ENCODE data around the gene MMP27.

MMP27 gene

DNA sequence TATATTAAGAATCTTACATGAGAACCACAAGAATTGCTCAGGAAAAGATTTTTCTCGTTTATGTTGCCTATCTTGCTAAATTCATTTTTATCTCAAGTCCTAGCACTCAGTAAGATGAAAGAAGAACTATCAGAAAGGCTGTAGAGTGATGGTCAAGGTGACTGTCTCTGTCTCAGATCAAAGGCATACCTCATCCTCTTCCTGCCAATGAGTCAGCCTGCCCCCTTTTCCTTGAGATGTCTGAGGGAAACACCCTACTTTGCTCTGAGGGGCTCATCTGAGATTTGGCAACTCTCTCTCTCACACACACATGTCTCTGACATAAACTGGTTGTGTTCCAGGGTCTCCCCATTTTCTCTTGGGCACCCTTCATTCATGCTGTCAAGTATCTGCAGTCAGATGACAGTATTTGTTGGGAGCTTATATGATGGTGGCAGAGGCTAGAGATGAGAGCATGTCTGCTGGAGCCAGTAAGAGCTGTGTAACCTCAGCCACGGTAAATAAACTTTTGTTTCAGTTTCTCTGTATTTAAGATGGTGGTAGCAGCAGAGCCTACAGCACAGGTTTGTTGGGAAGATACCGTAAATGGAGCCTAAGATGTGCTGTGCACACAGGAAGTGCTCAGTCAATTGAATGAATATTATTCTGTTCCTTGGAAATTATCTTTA lies 1.6 kb downstream of the MMP27 start:
- DNase-seq (ENCODE audit: low read depth in 2 of 2) = no peak

DNA sequence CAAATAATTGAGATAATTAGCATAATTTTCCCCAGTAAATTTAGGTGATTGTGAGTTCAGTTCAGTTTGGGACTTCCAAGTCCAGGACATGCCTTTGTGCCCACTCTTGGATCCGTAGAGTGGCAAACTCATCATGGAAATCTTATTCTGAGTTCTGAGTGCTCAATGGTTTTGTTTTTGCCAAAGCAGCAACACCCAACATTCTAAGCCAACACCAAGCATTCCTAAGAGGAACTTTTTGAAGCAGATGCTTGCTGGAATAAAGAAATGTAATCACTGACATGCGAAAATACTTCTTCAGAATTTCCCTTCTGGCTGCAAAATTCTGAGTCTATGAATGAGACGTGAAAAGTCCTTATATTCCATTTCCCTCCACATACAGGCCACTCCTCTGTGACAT lies 10.4 kb downstream of the MMP27 start:
- no peak for DNase-seq (ENCODE audit: low read depth in 2 of 2)

DNA sequence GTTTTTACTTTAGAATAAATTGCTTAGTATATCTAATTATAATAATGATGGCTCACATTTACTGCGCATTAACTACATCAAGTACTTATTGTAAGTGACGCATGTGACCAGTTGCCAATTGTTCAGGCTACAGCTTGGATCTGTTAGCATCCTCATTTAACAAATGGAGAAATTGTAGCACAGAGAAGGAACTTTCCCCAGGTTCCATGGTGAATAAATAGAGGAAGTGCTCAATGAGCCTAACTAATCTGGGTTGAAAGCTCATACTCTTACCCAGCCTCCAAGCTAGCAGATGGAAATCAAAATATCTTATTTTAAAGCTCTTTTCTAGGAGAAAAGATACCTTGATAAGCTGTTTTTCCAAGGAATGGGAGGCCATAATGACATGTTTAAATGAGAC lies 19.8 kb downstream of the MMP27 start:
- DNase-seq (ENCODE audit: low read depth in 2 of 2) = no peak

DNA sequence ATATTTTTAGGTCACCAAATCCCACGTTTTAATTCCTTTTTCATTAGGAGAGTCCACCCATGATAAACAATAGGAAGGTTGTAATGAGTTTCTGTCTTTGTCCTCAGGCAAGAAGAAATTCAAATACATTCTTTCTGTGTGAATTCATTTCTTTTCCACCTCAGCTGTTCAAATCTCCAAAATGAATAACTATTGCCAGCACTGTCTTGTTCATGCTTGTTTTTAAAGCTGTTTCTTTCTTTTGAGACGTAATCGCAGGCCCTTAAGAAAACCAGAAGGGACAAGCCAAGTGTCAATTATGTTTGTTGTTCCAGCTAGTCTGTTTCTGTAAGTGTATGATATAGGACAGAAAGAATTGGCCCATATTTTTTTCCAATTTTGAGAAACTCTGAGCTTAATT lies 20.2 kb downstream of the MMP27 start:
- DNase-seq (ENCODE audit: low read depth in 2 of 2) = no peak

DNA sequence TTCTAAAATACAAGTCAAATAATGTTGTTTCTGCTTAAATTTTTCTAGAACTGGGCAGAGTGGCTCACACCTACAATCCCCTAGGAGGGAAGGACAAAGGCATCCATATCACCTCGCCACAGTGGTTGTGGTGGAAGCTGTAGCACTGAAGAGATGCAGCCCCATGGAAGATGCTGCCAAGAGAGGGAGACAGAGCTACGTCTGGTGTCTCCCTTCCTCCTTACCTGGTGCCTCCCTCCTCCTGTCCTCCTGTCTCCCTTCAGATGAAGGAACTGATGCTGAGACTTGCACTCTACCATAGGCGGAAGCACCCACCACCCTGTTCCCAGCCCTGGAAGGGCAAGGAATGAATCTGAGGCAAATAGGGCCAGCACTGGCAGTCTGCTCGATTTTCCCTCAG lies 22.3 kb downstream of the MMP27 start:
- DNase-seq (ENCODE audit: low read depth in 2 of 2) = no peak

DNA sequence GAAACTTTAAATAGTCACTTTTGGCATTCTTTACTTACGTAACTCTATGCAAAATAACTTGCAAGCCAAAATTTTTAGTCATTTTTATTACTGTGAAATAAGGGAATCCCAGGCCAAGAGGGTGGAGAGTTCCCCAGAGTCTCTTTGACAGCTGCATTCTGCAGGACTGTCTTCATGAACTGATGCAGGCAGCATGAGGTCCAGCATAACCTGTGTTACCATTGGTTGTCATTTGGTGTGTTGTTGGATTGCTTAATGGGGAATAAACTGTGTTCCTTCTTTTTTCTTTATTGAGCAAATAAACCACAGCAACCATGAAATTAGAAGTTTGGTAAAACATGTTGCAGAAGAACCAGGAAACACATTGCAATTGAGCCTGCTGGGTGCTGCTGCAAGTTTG lies 24.6 kb downstream of the MMP27 start:
- DNase-seq (ENCODE audit: low read depth in 2 of 2) = no peak

DNA sequence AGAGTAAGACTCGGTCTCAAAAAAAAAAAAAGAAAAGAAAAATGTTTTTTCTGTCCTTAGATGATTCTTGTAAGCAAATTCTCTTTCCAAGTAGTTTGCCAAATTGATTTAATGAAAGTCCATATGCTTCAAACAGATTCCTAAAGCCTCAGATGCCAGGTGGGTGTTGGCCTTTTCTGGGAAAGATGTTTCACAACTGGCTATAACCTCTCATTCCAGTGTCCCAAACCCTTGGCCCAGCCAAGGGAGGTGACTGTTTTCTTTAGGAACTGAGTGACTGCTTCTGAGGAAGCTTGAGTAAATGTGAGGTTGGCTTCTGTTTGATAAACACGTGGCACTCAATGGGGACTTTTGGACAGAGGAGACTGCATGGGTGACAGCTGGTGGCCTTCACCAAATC lies 27.5 kb downstream of the MMP27 start:
- DNase-seq (ENCODE audit: low read depth in 2 of 2) = no peak

DNA sequence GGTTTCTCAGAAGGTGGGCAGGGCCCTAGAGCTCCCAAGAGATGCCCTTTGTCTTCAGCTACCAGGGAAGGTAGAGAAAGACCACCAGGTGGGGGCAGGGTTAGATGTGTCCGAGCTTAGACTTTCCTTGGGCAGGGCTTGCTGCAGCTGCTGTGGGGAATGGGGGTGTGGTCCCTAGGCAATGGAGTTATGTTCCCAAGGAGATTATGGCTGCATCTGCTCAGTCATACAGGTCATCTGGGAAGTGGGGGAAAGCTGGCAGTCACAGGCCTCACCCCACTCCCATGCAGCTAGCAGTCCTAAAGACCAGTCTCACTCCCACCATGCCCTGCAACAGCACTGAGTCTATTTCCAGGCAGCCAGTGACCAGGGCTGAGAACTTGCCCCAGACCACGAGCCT lies 29.5 kb downstream of the MMP27 start:
- DNase-seq (ENCODE audit: low read depth in 2 of 2) = no peak

DNA sequence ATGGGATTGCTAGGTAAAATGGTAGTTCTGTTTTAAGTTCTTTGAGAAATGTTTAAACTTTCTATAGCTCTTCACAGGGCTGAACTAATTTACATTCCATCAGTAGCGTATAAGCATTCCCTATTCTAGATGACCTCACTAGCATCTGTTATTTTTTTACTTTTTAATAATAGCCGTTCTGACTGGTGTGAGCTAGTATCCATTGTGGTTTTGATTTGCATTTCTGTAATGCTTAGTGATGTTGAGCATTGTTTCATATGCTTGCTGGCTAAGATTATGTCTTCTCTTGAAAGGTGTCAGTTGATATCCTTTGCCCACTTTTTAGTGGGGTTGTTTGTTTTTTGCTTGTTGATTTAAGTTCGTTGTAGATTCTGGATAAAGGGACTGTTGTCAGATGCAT lies 35.9 kb downstream of the MMP27 start:
- no peak for DNase-seq (ENCODE audit: low read depth in 2 of 2)

DNA sequence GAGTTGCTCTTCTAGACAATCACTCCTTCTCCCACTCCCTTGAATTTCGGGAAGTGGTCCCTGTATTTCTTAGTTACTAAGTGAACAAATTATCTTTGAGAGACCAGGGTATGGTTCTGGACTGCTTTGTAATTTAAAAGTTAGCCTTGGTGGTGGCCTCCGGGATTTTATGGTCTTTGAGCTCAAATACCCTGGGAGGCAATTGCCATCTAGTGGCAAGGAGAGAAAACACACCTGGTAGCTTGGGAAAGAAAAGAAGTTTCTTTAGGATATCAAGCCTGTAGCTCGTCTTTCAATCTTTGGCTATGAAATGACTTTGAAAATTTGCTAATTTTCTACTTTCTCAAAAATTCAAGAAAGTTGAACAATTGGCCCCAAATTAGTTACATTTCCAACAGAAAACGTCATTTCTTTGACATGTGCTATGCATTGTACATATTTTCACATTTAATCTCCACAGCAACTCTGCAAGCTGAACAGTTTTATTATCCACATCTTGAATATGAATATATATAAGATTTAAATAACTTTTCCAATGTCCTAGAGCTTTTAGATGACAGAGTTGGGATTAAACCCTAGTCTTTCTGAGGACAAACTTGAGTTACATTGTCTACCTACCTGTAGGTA lies 39.1 kb downstream of the MMP27 start:
- no peak for DNase-seq (ENCODE audit: low read depth in 2 of 2)

DNA sequence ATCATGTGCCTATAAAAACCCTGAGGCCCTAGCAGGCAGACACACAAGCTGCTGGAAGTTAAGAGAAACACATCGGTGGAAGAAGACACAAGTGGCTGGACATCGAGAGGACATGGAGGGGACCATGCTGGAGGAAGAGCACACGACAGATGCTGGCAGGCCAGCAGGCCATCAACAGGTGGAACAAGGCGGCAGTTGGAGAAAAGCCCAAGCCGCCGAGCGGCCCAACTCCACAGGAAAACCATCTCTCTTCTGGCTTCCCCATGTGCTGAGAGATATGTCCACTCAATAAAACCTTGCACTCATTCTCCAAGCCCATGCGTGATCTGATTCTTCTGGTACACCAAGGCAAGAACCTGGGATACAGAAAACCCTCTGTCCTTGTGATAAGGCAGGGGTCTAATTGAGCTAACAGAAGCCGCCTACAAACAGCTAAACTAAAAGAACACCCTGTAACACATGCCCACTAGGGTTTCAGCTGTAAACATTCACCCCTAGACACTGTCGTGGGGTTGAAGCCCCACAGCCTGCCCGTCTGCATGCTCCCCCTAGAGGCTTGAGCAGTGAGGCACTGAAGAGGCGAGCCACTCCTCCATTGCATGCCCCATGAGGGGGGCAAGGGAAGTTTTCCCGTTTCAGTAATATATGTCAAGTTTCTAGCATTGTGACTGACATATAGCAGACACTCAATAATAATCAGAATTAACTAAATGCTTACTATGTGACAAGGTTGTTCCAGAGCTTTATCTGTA lies 41.4 kb downstream of the MMP27 start:
- no peak for DNase-seq (ENCODE audit: low read depth in 2 of 2)

DNA sequence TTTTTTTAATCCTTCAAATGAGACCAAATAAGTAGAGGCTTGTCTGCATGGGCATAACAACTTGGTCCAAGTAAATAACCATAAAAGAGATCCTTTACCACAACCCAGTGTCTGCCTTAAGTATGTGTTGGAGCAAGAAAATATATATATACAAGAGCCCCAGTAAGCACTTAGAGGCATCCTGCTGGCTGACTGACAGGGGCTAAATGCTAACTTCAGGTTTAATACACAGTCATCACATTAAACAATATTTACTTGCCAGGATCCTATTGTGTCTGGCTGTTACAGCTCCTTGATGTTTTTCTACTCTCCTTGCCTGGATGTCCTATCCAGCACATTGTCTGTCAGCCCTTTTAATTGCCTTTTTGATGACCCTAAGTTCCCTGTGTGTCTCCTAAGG lies 43.0 kb downstream of the MMP27 start:
- DNase-seq (ENCODE audit: low read depth in 2 of 2) = no peak

DNA sequence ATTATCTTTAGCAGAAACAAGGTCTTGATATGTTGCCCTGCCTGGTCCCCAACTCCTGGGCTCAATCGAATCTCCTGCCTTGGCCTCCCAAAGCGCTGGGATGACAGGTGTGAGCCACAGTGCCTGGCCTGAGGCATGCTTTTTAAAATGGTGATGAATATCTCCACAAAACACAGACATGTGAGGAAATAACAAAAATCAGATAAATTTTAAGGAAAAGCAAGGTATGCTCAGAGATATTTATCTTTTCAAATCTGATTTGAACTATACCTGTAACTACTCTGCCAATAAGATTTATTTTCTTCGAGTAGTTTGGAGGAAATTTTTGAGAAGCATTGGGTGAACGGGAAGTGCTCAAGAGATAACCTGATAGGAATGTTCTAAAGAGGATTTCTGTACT lies 44.5 kb downstream of the MMP27 start:
- DNase-seq (ENCODE audit: low read depth in 2 of 2) = no peak

DNA sequence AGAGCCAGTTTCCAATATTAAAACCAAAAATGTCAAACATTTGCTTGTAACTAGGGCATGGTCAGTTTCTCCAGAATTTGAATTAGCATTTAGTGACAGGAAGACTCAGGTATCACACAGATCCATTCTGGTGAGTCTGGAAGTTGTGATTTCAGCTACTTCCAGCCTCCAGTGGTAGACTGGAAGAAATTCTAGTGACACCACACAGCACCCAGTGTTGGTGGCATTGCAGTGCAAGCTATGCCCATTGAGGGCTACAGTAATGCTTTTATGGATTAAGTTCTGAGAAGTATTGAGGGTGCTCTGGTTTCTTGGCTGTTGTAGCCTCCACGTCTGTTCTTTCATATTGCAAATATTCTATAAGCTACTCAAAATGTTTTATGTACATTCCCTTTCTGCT lies 49.0 kb downstream of the MMP27 start:
- no peak for DNase-seq (ENCODE audit: low read depth in 2 of 2)

DNA sequence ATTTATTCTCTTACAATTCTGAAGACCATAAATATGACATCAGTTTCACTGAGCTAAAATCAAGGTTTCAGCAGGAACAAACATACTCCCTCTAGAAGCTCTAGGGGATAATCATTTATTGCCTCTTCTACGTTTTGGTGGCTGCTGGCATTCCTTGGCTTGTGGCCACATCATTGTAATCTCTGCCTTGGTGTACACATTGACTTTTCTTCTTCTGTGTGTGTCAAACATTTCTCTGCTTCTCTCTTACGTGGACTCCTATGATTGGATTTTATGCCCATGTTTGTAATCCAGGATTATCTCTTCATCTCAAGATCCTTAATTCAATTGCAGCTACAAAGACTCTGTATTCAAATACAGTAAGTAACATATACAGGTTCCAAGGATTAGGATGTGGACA lies 50.0 kb downstream of the MMP27 start:
- no peak for DNase-seq (ENCODE audit: low read depth in 2 of 2)

DNA sequence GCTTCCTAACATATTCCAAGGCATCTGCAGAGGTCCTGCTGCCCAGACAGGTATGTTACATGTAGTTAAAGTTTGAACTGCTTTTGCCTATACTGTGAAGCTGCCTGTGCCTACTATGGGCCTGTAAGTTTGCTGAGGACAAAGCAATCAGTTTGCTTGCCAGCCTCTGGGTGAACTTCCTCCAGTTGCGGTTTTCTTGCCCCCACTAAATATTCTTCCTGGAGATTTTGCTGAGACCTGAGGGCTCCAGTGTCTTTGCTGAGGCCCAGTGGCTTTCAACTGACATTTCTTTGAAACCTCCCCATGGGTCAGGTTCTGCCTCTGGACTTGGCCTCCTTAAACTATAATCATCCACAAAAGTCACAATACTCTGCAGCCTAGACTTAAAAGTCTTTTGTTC lies 50.8 kb downstream of the MMP27 start:
- DNase-seq (ENCODE audit: low read depth in 2 of 2) = no peak

DNA sequence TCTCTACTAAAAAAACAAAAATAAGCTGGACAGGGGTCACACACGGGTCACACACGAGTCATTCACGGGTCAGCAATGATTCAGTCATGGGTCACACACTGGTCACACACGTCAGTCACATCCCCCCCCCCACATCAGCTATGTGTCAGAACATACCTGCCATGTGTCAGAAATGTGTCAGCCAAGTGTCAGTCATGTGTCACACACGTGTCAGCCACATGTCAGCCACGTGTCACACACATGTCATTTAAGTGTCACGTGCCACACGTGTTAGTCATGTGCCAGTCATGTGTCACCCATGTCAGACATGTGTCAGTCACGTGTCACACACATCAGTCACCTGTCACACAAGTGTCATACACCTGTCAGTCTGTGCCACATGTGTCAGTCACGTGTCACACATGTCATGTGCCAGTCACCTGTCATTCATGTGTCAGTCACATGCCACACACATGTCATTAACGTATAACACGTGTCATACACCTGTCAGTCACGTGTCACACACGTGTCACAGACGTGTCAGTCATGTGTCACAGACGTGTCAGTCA lies 51.8 kb downstream of the MMP27 start:
- no peak for DNase-seq (ENCODE audit: low read depth in 2 of 2)

DNA sequence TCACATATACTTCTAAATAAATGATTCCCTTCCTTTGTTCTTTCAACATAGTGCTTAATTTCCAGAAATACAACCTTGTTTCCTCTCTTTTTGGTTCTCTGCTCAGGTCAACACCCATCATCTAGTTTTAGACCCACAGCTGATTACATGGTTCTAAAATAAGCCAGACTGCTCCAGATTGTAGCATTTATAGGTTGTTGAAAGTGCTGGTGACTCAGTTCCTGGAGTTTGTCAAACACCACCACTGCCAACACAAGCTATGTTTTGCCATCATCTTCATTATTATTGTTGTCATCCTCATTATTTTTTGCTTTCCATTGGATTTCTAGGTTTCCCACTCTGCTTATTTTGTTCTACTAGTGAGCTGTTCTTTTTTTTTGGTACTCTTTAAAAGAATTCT lies 58.1 kb downstream of the MMP27 start:
- no peak for DNase-seq (ENCODE audit: low read depth in 2 of 2)

DNA sequence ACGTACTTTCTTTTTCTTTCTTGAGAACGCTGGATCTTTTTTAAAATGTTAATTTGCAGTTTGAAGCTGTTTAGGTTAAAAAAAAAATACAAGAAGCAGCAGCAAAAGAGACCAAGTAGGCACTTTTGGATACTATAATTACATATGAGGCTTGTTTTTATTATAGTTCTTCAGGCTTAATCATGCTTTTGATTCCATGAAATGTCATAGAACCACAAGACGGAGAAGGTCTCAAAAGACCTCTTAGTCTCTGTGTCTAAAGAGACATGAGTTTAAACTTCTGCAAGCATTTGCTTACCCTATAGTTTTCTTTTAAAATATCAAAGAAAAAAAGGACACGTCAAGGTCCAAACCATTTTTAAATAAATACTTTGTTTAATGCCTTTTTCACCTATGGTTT lies 61.6 kb downstream of the MMP27 start:
- DNase-seq (ENCODE audit: low read depth in 2 of 2) = no peak

Measured in stimulated activated CD8-positive, alpha-beta memory T cell treated with anti-CD3 and anti-CD28 coated beads, Interleukin-7, amount 100 ng/mL, for 1 hour (primary cell).